Left colon (tissue), 2 donors: ENCODE data around the gene DMP1. TPM values are rescaled to one million over a fixed set of nuclear protein-coding genes. Genes with fewer than 3 reads are reported as not detected.
A peak's percentile ranks its signal among the peaks of the same experiment; 100 is the strongest.

Experiments used
- ATAC-seq: fragments of 200-7000 bp; cut with Tn5 transposase; one replicate; pipeline ENCODE4 v1.9.1; 2020; ENCODE audit warnings: mild to moderate bottlenecking, moderate library complexity
- DNase-seq, 2 donors: peaks; one replicate each; pipeline ENCODE4 v3.0.0-alpha.2; 2020
- intact Hi-C, 2 donors: fragments of 100-400 bp; cut with DNase I in 1 of 2; cut with micrococcal nuclease in 1 of 2; formaldehyde crosslinking; loops; one replicate each; pipeline versions ENCODE4 v1.11.2 to v1.14.0; 2022; cut with DNase I, micrococcal nuclease
- long read RNA-seq: library from polyadenylated mRNA; unstranded; transcript quantifications from one replicate; pipeline ENCODE4 v2.0.0, GENCODE V29; 2021
- total RNA-seq, 2 donors: library from RNA; stranded (reverse); fragmentation: NEBNext Ultra II Directional; extraction: Animal tissue kit (Norgen Biotek cat#: 25700); gene quantifications; one replicate each; pipeline ENCODE4 v1.2.1, GENCODE V29; 2021
- donor health status: DM: no; HTN: no; CAD: no.
- donor health status: DM: yes; HTN: yes; CAD: no.

The DMP1 gene, protein sequence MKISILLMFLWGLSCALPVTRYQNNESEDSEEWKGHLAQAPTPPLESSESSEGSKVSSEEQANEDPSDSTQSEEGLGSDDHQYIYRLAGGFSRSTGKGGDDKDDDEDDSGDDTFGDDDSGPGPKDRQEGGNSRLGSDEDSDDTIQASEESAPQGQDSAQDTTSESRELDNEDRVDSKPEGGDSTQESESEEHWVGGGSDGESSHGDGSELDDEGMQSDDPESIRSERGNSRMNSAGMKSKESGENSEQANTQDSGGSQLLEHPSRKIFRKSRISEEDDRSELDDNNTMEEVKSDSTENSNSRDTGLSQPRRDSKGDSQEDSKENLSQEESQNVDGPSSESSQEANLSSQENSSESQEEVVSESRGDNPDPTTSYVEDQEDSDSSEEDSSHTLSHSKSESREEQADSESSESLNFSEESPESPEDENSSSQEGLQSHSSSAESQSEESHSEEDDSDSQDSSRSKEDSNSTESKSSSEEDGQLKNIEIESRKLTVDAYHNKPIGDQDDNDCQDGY
- not detected for total RNA-seq
- long read RNA-seq: 0 reads

- DNase-seq (no peak), ATAC-seq (no peak)
- intact Hi-C loops: no loop called here
Observed at GRCh38 chr4:87649980-87650379, at the start of gene DMP1. Gene DMP1 (plus strand): TSS chr4:87650280. CDS start chr4:87656493, 6,213 bp downstream.

DNA sequence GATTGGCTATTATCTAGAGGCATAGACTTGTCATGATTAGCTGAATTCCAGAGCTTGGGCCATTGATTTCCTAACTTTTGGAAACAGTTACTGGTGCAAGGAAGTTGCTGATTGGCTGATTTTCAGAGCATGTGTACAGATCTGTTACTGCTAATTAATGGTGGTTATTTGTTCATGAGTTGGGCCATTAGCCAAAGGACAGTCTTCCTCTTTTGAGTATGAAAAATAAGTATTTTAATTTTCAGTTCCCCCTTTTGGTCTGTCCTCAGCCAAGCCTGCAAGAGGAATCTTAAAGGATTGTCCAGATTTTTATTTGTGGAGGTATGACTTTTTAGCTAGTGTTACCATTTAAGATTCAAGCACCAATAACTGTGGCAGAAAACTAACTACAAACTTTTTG is 48.7 kb upstream of the DMP1 start:
- ATAC-seq (no peak), DNase-seq (no peak)
- intact Hi-C loops: no loop called here

DNA sequence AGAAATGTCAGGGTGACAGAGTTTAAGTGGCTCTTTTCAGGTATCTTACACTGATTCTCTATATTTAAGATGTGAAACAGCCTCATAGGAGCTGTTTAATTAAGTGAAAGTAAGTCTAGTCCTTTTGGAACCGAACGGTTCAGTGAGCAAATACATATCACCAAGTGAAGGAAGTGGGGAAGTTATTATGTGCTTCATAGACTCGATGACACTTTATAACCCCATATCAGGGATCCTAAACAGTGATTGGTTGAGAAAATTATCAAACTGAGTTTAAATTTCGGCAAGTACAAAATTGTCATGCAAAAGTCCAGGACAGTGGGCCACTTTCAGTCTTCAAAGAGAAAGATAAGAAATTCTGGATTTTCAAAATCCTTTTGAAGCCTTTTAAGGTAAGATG is 41.9 kb upstream of the DMP1 start, which contains the start of gene DSPP:
Gene DSPP, plus strand, starts transcription at position 301 of the 400 bp plus-strand sequence. CDS start 2,380 bp downstream, outside the sequence.
- intact Hi-C loops: no loop called here
- ATAC-seq (no peak), DNase-seq (no peak)

GRCh38 chr4:87614292-87614890 is 35.7 kb upstream of the DMP1 start:
- no peak for ATAC-seq
- intact Hi-C loops: no loop called here
- DNase-seq: no peak

- ATAC-seq: no peak
- no peak for DNase-seq
- intact Hi-C loops: no loop called here
Observed at GRCh38 chr4:87616268-87616667, 33.8 kb upstream of the DMP1 start.

- ATAC-seq: no peak
- no peak for DNase-seq
- intact Hi-C loops: no loop called here
Observed at GRCh38 chr4:87620086-87620485, 30.0 kb upstream of the DMP1 start.

GRCh38 chr4:87620491-87620890 is 29.6 kb upstream of the DMP1 start:
- no peak for ATAC-seq
- intact Hi-C loops: no loop called here
- no peak for DNase-seq

- intact Hi-C loops: no loop called here
- DNase-seq: no peak
- no peak for ATAC-seq
Observed at GRCh38 chr4:87622303-87622702, 27.8 kb upstream of the DMP1 start.

- ATAC-seq: no peak
- intact Hi-C loops: no loop called here
- DNase-seq: no peak
Observed at GRCh38 chr4:87624698-87625097, 25.4 kb upstream of the DMP1 start.

DNA sequence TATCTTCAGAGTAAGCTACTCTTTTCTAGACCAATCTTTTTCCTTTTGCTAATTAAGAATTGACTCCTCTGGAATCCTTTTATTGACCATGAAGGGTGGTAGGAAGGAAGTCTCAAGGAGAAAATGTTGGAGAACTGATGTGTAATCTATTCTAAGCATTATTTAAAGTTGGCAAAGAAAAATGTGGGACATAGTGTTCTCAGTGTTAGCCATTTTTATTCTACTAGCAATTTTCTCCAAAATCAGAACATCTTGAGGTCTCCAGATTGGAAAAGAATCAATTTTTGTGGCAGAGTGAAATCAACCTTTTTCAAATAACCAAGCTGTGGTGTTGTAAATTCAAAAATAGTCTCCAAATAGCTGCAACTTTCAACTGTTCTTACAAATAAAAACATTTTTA is 18.4 kb upstream of the DMP1 start:
- DNase-seq (no peak), ATAC-seq (no peak)
- intact Hi-C loops: no loop called here

- intact Hi-C loops: no loop called here
Observed at GRCh38 chr4:87632469-87632868, 17.6 kb upstream of the DMP1 start.

DNA sequence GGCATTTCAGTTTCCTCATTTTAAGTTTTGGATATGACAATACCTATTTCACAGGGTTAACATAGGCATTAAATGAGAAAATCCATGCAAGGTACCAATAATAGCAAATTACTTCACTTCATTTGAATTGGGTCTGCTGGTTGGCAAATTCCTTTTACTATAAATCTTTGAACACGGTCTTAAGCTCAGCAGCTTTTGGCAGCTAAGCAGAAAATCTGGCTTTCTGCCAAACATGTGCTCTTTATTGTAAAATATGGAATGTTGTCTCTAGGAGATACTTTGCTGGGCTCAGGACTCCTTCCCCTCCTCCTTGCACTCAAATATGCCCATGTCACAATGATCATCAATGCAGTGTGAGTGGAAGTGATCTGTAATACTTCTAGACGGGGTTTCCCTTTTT is 16.8 kb upstream of the DMP1 start:
- DNase-seq: no peak

More at GRCh38 chr4:87632469-87632868, 17.6 kb upstream of the DMP1 start:
- ATAC-seq: no peak
- no peak for DNase-seq

GRCh38 chr4:87644286-87644685 is 5.8 kb upstream of the DMP1 start:
- DNase-seq (no peak), ATAC-seq (no peak)
- intact Hi-C loops: no loop called here

More for the DNA sequence above, 16.8 kb upstream of the DMP1 start:
- intact Hi-C loops: no loop called here
- no peak for ATAC-seq

GRCh38 chr4:87650938-87651337 is 858 bp downstream of the DMP1 start:
- no peak for ATAC-seq
- DNase-seq: no peak
- intact Hi-C loops: no loop called here

DNA sequence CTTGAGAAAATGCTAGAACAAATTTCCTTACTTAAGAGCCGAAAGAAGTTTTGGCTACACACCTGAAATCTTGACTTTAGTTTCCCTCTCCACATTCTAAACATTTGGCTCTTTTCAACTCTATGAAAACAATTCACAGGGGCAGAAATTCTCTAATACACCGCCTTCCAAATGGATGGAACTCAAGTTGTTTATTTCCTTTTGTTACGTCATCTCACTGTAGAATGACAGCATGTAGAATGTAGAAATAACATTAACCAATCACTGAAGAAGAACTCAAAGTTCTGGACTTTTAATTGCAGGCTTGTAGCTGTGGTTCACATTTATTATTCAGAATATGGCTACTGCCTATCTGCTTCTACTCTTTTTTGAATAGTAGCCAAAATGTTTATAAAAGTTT is 1.9 kb downstream of the DMP1 start:
- intact Hi-C loops: no loop called here
- no peak for ATAC-seq

GRCh38 chr4:87654487-87655044 is 4.5 kb downstream of the DMP1 start:
- intact Hi-C loops: no loop called here
- DNase-seq (no peak), ATAC-seq (no peak)

More for the DNA sequence above, 1.9 kb downstream of the DMP1 start:
- no peak for DNase-seq

DNA sequence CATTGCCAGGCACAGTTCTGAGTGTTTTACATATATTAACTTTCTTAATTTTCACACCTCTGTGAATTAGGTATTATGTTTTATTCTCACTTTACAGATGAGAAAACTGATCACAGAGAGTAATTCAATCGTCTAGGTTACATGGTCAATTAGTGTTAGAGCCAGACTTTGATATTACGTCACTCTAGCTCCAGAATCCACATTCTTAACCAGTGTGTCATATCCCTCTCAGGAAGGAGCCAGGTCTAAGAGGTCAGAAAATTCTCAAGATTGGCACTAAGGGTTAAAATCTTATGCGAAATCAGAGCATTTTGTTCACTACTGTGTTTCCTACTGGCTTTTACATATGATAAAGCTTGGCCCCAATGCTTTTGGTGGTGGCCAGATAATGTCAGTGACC is 7.4 kb downstream of the DMP1 start:
- ATAC-seq (no peak), DNase-seq (no peak)
- intact Hi-C loops: no loop called here

DNA sequence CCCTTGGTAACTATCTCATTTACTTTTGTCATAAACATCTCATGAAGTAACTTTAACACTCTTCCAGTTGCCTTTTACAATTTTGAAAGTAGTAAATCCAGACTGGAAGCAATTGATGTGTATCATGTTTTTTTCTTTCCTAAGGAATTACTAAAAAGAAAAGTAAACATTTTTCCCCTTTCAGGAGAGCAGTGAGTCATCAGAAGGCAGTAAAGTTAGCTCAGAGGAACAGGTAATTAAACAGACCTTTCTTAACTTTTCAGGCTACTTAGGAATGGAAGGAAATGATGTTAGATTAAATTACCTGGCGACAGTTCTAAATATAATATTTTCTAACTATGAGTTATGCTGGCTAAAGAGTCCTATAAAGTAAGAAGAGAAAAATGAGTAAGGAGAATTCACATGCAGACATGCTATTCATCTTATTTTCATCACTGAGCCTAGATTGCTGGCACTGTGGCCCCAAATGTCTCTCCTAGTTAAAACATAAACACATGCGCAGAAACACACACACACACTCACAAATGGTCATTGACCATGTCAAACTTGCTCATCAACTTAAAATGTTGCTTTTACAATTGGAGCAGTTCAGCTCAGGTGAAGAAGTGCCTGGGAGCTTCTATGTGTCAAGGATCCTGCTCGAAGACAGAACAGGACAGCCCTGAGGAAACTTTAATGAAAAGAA is 9.3 kb downstream of the DMP1 start:
- ATAC-seq (peak; percentile 59), DNase-seq (no peak)
- intact Hi-C loops: no loop called here

DNA sequence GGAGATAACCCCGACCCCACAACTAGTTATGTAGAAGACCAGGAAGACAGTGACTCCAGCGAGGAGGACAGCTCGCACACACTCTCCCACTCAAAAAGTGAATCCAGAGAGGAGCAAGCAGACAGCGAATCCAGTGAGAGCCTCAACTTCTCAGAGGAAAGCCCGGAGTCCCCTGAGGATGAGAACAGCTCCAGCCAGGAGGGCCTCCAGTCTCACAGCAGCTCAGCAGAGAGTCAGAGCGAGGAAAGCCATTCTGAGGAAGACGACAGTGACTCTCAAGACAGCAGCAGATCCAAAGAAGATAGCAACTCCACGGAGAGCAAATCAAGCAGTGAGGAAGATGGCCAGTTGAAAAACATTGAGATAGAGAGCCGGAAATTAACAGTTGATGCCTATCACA is 12.8 kb downstream of the DMP1 start:
- DNase-seq: no peak
- intact Hi-C loops: no loop called here
- ATAC-seq: no peak
